ENCODE results near the gene S100A2. TPM values are rescaled to one million over a fixed set of nuclear protein-coding genes. Genes with fewer than 3 reads are reported as not detected.
A peak's percentile ranks its signal among the peaks of the same experiment; 100 is the strongest.

S100A2 gene
- total RNA-seq, 1 donor from 2014 or later: not detected

GRCh38 chr1:153537376-153537730 is 28.3 kb downstream of the S100A2 start:
- Histone ChIP-seq H3K4me3 (no peak overlapping the region), H3K27me3 (no peaks in the 10 kb centered on the region), H3K36me3 (no peaks in the 10 kb centered on the region), H3K4me1 (peaks cover 5 to 30% of the 10 kb centered on the region in 2 donors), H3K9me3 (no peaks in the 10 kb centered on the region), H3K27ac (peak overlapping the region; percentile 98 to 100)
- no peak for TF ChIP-seq CTCF (IDR thresholded peaks at IDR 0.05)
- intact Hi-C loops (cut with DNase I): loop anchor here (10.0 kb wide), 1 partner anchor 237 kb away; the partner anchor contains the start of gene SLC27A3
- no peak for DNase-seq (ENCODE audit: low spot score in 2 of 2)

DNA sequence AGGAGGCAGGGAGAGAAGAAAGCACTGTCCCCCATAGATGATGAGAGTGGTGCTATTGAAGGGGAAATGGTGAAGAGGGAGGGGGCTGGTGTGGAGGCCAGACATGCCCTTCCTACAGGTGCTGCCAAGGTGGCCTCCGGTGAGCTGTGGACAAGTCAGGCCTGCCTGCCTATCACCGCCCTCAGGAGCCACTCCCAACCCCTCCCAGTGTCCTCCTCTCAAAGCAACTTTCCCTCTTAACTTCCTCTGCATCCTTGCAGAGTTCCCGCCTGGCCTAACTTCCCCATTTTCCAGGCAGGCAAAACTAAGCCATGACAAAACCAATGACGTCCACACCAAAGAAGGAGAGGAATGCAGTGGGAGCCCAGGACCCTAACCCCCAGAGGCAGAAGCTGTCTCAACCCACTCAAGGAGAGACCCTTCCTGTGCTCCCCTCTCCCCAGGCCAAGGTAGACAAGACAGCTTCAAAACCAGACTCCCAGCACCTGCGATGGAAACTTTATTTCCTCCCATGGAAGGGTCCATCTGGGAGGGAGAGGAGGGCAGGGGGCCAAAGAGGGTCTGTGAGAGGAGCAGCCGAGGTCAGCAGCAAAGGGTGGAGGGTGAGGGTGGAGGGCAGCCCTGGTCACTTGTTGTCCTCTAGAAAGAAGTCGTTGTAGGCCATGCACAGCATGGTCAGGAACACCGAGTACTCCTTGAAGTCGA is 28.8 kb downstream of the S100A2 start:
- no peak for TF ChIP-seq CTCF (IDR thresholded peaks at IDR 0.05)
- Histone ChIP-seq H3K27me3 (no peaks in the 10 kb centered on the region), H3K9me3 (no peaks in the 10 kb centered on the region), H3K27ac (peak overlapping the region; percentile 98 to 100), H3K4me3 (peak overlapping the region; percentile 70 to 95), H3K36me3 (no peaks in the 10 kb centered on the region), H3K4me1 (peaks cover 5 to 27% of the 10 kb centered on the region in 2 donors)
- DNase-seq (ENCODE audit: low spot score in 2 of 2): no peak
- intact Hi-C loops (cut with DNase I): loop anchor here (1.0 to 10.0 kb wide), 2 partner anchors 8 to 238 kb away; partner anchors contain the start of genes S100A4 and SLC27A3

GRCh38 chr1:153536012-153536670 is 29.5 kb downstream of the S100A2 start:
- DNase-seq (ENCODE audit: low spot score in 2 of 2): peak; percentile 80 to 95
- Histone ChIP-seq H3K4me1 (peaks cover 5 to 27% of the 10 kb centered on the region in 2 donors), H3K36me3 (no peaks in the 10 kb centered on the region), H3K27ac (peak overlapping the region; percentile 98 to 100), H3K9me3 (no peaks in the 10 kb centered on the region), H3K4me3 (peak overlapping the region; percentile 70 to 95), H3K27me3 (no peaks in the 10 kb centered on the region)
- intact Hi-C loops (cut with DNase I): loop anchor here (1.0 to 10.0 kb wide), 2 partner anchors 9 to 239 kb away; partner anchors contain the start of genes S100A4 and SLC27A3
- TF ChIP-seq CTCF (IDR thresholded peaks at IDR 0.05): no peak

DNA sequence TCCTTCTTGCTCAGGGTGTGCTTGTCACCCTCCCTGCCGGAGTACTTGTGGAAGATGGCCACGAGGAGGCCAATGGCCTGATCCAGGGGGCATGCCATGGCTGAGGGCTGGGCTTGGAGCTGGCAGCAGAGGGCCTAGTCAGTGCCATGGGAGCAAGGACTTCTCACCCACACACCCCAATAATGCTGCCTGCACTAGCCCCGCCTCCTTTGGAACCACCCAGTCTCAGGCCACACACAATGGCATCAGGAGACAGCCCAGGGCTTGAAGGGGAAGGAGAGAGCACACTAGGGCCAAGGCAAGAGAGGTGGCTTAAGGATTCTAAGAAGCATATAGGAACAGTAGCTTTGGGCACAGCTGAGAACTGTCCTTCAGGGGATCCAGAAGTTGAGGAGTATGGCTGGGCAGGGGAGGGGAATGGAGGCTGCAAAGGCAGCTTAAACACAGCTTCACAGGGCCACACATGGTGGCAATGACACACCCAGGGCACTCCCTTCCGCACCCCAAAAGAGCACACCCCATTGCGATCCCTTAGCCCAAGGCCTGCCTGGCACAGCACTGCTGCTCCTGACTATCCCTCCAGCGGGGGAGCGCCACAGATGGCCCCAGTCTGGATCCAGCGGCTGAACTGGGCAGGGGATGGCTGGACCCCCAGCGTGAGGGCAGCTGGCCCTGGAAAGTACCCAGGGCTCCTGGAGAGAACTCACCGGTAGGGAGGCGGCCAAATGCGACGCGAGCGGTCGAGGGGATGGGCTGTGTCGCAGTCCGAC is 30.2 kb downstream of the S100A2 start, which contains the start of gene S100A6:
S100A6 (minus strand) TSS at position 750 of the 770 bp plus-strand sequence; CDS start at position 98, 652 bp downstream.
- intact Hi-C loops (cut with DNase I): loop anchor here (1.0 to 10.0 kb wide), 2 partner anchors 10 to 239 kb away; partner anchors contain the start of genes S100A4 and SLC27A3
- peak in 1 of 2 donors; percentile 88 for DNase-seq (ENCODE audit: low spot score in 2 of 2)
- peaks cover 5 to 27% of the 10 kb centered on the region in 2 donors for H3K4me1 ChIP-seq

More for the DNA sequence above, 30.2 kb downstream of the S100A2 start, which contains the start of gene S100A6:
- peak within 1 kb of the TSS; percentile 98 to 100 for H3K27ac ChIP-seq
- peak within 1 kb of the TSS; percentile 70 to 95 for H3K4me3 ChIP-seq
- no peaks in the 10 kb centered on the region for H3K9me3 ChIP-seq
- peak in 2 of 3 experiments; percentile 21 to 30 for TF ChIP-seq CTCF (IDR thresholded peaks at IDR 0.05)
- no peaks in the 10 kb centered on the region for H3K27me3 ChIP-seq
- no peaks in the 10 kb centered on the region for H3K36me3 ChIP-seq

All from ascending aorta (tissue), 2 donors.